NCI-H2196 (cell line): ENCODE results near the gene MPIG6B.
"Not testable (repeated sequence)": the region's sequence is repeated elsewhere in the genome, so short reads cannot be mapped to it uniquely, and the experiment has no call there.

Experiments used
- DNase-seq: peaks from one replicate; lab custom pipeline; 2025; ENCODE audit not compliant: unreplicated experiment; lab: John Stamatoyannopoulos, UW

Gene MPIG6B

DNA sequence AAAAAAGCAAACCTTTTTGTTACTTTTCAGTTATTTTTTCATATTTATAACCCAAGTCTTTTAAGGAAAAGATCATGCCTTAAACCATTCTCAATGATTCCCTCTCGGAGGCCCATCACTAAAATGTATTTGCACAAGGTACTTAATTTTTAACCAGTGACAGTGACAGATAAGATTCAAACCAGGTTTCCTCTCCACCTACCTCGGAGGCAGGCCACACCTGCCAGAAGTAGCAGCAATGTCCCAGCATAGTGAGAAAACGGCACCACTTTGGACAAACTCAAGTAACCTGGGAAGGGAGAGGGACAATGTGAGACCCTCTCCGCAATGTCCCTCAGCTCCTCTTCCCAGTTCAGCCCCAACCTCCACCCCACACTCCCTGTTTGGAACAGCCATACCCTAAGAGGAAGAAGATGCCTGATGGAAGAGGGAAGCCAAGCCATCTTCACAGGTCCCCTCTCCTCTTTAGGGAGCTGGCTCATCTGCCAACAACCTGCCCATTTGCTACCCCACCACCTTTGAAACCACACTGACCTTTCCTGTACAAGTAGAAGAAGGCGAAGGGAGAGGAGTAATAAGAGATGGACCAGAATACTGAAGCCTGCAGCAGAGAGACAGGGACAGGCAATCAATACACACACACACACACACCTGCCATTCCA is 22.3 kb upstream of the MPIG6B start:
- no peak for DNase-seq

DNA sequence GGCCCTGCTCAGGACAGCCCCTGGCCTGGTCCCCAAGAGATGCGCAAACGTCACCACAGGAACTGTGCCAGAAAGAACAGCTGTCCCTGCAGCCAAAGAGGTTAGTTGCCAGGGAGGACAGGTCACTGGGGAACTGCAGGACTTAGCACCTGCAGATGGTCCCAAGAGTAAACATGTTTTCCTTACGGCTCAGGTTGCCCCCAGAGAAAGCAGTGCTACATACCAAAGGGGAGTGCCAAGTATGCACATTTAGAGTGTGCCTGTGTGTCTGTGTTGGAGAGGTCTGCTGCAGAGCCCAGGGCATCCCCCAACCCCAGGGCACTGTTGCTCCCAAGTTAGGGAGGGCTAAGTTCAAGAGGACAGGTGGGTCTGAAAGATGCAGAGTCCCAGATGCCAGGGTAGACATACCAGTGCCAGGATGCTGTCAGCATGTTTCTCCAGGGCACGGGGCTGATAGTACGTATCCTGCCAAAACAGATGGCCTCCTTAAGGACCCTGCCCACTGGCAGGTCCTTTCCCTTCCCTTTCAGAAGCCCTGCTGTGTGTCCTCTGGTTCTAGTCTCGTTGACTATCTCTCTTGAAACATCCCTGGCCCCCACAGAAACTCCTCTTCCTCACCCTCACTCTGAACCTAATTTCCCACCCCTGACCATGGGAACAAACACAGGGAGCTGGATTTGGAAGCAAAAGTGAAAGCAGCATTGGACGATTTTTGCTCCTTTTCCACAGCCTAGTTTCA is 21.3 kb upstream of the MPIG6B start:
- DNase-seq: peak; percentile 63

DNA sequence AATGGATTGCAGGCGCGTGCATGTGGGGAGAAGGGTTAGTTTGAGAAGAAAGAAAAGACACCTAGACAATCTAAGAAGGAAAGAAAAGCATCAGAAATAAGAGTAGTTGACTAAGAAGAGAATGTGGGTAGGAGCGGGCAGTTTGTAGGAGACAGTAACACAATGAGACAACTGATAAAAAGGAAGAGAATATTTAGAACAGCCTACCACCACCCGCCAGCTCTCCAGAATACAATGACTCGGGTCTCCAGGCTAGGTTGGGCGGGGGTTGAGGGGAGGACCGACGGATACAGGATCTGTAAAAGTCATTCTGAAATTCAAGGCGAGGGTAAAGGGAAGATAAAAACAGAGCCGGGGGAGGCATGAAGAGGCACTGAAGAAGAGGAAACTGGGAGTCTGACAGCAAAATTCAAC is 20.8 kb upstream of the MPIG6B start:
- DNase-seq: no peak

DNA sequence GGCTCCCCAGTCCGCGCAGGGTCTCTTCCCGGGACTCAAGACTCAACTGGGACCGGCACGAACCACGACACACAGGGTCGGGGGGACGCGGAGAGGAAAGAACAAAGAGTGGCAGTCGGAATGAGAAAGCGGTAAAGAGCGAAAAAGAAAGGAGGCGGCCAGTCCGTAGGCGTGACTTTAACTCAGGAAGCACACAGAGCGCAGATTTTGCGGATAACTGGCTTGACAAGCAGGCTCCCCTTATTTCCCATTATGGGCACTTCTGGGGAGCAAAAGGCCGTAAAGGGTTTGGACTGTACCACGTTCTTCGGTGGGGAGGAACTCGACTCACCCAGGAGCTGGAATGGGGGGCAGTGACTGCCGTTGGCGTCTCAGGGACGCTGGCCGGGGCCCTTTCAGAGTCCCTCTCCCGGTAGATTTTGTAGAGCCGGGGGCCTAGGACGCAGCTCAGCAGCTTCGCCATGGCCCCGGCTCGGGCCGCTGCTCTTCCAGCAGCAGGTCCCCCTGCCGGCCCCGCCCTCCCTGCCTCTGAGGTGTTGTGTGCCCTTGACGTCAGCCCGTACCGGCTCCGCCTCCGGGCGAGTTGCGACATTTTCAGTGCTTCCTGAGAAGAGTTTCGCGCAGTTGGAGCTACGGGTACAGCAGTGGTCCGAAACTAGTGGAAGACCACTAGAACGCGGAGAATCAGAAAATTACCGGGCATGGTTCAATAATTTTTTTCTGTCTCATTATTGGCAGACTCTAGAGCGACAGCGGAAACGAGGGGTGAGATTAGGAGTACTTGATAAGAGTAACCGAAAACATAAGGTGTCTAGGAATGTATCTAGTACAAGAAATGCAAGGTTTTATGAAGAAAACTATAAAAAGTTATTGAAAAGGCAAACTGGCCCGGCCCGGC is 20.1 kb upstream of the MPIG6B start, which contains the start of gene ABHD16A:
ABHD16A (minus strand) TSS at position 506 of the 898 bp plus-strand sequence; CDS start at position 463, 43 bp downstream.
- peak; percentile 97 for DNase-seq

DNA sequence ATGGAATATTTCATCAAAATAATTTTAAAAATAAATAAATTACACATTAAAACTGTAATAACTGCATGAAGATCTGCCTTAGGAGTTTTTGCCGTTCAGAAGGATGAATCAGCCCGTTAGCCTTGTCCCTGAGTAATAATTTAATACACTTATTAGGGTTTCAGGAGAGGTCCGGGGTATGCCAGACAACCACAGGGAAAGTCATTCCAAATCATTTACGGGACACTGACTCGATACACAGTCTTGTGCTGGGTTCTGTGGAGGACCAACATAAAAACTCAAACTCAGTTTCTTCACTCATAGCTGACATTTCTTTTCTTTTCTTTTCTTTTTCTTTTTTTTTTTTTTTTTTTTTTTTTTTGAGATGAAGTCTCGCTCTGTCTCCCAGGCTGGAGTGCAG is 17.2 kb upstream of the MPIG6B start:
- DNase-seq: no peak

DNA sequence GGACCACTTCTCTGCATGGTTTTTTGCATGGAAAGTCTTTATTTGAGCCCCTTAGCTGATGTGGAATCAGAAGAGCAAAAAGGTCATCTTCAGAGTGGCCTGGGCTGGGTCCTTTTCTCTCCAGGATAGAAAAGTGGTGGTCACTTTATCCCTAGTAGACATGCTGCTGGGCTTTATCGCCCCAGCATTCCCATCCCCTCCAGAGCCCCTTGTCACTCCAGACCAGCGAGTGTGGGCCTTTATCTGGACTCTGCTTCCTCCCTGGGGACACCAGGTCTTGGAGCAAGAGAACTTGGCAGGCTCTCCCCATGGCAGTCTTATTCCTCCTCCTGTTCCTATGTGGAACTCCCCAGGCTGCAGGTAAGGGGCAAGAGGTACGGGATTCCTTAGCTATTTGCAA is 16.6 kb upstream of the MPIG6B start, which contains the start of gene LY6G6F:
LY6G6F (plus strand) TSS at position 268 of the 400 bp plus-strand sequence; CDS start at position 309, 41 bp downstream.
- no peak for DNase-seq

DNA sequence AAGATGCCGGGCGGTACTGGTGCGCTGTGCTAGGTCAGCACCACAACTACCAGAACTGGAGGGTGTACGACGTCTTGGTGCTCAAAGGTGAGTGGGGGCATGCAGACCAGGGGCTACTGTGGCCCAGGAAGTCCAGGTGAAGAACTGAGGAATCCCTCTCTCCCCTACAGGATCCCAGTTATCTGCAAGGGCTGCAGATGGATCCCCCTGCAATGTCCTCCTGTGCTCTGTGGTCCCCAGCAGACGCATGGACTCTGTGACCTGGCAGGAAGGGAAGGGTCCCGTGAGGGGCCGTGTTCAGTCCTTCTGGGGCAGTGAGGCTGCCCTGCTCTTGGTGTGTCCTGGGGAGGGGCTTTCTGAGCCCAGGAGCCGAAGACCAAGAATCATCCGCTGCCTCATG is 15.5 kb upstream of the MPIG6B start:
- DNase-seq: no peak

DNA sequence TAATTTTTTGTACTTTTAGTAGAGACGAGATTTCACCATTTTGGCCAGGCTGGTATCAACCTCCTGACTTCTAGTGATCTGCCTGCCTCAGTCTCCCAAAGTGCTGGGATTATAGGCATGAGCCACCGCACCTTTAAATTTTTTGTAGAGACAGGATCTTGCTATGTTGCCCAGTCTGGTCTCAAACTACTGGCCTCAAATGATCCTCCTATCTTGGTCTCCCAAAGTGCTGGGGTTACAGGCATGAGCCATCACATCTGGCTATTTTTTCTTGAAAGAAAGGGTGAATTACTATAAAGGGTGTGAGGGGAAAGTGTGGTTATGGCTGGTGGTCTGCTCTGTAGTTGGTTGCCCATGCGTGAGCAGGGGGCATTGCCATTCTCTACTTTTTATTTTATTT is 14.9 kb upstream of the MPIG6B start:
- DNase-seq: no peak

DNA sequence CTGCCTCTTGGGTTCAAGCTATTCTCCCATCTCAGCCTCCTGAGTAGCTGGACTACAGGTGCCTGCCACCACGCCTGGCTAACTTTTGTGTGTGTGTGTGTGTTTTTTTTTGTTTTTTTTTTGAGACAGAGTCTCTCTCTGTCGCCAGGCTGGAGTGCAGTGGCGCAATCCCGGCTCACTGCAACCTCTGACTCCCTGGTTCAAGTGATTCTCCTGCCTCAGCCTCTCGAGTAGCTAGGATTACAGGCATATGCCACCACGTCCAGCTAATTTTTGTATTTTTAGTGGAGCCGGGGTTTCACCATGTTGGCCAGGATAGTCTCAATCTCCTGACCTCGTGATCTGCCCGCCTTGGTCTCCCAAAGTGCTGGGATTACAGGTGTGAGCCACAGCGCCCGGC is 14.0 kb upstream of the MPIG6B start:
- not testable (repeated sequence) for DNase-seq

DNA sequence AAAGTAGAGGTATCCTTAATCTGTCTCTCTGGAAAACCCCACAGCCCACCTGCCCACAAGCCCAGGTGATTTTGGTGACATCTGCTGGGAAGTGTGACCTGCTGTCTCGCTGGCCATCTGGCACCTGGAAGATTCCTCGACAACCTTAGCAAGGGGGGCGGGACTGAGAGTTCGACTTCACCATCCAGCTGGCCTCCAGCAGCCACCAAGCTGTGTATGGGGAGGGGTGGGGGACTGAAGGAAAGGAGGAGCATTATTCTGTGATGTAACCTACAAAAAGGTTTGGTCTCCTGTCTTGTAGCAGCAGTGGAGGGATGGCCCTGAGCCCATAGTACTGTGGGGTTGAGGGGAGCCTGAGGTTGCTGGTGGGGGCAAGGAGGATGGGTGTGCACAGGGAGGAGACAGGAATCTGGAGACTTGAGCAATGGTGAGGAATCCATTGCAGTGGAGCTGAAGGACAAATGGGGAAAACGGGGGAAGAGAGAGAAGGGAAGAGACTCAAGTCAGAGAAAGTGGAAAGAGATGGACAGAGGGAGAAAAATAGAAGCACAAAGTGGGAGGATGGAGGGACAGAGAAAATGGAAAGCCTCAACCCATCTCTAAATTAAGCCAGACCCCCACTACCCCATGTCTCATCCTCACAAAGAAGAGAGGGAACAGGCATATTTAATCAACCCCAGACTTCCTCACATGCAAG is 12.5 kb upstream of the MPIG6B start:
- no peak for DNase-seq

DNA sequence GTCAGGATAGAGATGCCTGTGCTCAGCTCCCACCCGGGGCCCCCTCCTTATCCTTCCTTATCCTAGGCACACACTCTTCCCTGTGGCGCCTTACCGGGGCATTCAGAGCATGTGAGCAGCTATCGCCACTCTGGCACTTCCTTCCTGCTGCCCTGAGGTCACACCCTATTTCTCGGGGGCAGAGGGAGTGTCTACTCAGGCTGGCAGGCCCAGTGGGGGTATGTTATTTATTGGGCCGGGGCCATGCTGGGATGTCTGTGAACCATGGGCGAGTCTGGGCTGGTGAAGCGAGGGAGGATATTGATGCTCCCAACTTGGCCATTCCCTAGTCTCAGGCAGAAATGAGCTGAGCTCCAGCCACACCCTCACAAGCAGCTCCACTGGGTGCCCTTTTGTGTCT is 11.9 kb upstream of the MPIG6B start:
- no peak for DNase-seq

DNA sequence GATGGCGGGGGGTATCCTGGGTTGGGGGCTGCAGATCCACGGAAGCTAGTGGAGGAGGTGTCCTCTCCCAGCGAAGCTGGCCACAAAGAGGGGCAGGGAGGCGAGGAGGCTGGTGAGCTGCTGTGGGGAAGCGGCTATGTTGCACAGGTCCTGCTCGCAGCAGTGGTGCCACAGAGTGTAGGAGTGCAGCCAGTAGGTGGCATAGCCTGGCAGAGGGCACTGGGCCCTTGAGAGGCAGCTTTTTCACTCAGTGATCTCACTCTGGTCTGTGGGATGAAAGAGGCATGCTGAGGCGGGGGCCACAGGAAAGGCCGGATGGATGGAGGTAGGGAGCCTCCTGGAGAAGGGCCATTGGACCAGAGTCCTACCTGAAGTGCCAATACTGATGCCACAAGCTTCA is 10.9 kb upstream of the MPIG6B start:
- peak; percentile 16 for DNase-seq

DNA sequence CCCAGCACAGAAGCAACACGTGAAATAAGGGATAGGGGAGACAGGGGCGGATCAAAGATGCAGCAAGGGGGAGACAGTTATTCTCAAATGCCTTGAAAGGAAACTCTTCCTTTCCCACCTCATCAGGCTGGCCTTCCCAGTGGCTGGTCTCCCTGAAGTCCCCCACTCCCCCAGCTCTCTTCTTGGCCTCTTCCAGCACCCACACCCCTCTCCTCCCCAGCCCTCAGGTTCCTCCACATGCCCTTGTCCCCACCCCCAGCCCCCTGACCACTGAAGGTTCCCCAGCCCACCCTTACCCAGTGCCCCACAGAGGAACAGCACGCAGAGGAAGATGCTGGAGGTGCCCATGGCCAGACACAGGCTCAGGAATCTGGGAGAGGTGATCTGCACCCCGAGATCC is 9.7 kb upstream of the MPIG6B start:
- no peak for DNase-seq

DNA sequence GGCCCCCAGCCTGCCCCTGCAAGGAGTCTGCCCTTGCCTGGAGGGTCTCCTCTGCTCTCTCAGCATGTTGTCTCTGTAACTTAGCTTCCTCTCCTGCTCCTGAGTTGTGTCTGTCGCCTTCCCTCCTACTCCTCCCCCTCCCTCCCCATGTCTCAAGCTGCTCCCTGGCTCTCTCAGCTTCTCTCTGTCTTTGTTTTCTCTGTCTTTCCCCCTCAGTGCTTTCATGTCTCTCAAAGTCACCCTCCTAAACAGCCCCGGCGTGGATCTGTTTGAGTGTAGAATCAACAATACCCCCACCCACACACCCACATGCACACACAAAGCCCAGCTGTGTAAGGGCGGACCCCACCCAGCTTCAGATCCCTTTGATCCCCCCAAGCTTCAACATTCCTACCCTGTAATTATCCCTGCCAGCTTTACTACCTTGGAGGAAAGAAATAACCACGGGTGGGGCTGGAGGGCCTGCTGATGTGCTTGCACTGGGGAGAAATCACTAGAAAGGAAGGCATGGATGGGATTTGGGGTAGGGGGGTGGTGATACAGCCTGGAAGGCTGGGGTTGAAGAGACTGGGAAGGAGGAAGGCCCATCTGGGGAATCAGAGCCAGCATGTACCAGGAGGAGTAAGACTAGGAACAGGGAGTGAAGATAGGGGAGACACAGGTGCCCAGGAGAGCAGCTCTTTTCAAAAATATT is 9.0 kb upstream of the MPIG6B start:
- DNase-seq: no peak

DNA sequence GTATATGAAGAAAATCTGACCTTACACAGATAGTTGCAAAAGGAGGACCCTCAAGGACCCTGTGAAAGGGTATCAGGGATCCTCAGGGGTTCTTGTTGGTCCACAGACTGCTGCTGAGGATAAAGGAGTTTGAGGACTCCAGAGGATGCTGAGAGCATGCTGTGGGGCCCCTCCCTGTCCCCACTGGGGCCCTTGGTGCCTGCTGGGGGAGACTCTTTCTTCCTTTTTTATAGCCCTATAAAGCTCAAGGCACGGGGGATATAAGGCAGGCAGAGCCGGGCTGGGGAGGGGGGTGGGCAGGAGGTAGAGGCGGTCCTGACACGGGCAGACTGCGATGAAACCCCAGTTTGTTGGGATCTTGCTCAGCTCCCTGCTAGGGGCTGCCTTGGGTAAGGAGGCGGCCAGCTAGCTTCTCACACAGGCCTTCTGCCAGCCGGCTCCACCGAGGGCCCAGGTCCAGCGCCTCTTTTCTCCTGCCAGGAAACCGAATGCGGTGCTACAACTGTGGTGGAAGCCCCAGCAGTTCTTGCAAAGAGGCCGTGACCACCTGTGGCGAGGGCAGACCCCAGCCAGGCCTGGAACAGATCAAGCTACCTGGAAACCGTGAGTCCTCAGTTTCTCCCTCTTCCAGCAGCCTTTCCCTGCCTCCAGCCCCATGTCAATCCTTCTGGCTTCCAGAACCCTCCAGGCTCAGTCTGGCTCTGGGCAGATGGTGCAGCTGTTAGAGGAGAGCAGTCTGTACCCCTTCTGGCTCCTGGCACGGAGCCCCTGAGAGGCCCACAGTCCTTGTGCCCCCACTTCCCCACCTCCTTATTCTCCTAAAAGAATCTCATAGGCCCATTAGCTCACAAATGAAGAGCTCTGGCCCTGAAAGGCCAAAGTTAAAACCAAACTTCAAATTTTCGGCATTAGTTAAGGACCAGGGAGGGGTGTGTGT is 7.9 kb upstream of the MPIG6B start, which contains the start of gene LY6G6D:
LY6G6D (plus strand) TSS at position 327 of the 937 bp plus-strand sequence; CDS start at position 335, 8 bp downstream.
- no peak for DNase-seq

DNA sequence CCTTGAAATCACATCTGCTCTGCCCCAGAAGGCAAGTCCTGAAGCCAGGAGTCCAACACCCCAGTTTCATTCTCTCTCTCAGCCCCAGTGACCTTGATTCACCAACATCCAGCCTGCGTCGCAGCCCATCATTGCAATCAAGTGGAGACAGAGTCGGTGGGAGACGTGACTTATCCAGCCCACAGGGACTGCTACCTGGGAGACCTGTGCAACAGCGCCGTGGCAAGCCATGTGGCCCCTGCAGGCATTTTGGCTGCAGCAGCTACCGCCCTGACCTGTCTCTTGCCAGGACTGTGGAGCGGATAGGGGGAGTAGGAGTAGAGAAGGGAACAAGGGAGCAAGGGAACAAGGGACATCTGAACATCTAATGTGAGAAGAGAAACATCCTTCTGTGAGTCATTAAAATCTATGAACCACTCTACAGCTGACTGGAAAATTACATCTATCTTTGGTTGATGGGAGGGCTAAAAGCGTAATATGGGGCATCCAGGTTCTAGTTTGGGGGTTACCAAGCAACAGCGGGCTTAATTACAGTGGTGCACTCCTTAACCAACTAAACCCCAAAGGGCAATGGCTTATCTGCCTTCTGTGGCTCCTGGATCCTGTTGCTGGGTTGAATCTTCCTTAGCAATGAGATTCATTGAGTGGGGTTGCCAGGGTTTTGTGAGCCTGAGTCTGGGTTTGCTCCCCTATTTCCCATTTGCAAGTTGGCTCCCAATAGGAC is 5.5 kb upstream of the MPIG6B start:
- no peak for DNase-seq

DNA sequence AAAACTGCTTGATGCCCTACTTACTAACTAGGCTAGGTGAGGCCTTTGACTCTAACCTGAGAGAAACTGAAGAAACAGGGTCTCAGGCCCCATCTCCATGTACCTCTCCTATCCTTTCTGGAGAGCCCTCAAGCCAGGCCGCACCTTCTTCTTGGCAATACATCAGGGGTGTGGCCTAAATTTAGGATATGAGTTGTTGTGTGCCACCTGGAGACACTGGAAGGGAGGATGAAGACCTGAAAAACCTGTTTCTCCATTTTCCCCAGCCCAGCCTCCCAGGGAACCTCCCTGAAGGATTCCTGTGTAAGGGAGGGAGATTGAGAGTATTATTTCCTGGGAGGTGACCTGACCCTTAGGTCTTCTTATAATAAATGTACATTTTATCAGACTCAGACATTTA is 4.9 kb upstream of the MPIG6B start:
- peak; percentile 71 for DNase-seq

DNA sequence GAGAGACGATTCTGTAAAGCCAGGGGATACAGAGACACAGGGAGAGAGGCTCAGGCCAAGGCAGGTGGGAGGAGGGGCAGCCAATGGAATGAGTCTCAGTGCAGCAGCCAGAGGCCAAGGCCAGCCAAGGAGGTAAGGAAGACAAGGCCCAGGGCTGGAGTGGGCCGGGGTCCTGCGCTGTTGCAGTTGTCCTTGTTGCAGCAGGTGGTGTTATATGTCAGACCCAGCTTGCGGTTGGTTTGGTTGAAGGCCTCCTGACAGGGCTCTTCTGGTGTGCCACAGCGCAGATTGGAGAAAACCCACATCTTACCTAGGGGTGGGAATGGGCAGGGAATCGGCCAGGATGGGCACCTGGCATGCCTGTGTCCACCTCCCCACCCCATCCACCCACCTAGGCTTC is 4.2 kb upstream of the MPIG6B start:
- no peak for DNase-seq
